HCT116 (cell line): Measurements from ENCODE around the gene MOV10L1.

Source experiments
- CEBPB ChIP-seq: IDR thresholded peaks from 2 replicates; pipeline ENCODE4 v1.6.1; 2012; ENCODE audit warnings: low read depth
- CTCF ChIP-seq, 3 experiments: fragments of 200-600 bp in 1 of 3; sonication (generic) in 1 of 3; IDR thresholded peaks in 2 of 3; conservative IDR thresholded peaks in 1 of 3; 2 replicates each; pipeline ENCODE4 v1.5.1; 2012 to 2017; ENCODE audit warnings: low read depth in 2 of 3, low read length in 2 of 3, antibody characterized with exemption in 1 of 3, borderline replicate concordance in 1 of 3, control low read depth in 1 of 3, mild to moderate bottlenecking in 1 of 3, mixed read lengths in 1 of 3, mixed run types in 1 of 3, moderate library complexity in 1 of 3; ENCODE audit not compliant: insufficient read depth in 1 of 3
- EZH2phosphoT487 ChIP-seq: fragments of 200-600 bp; IDR thresholded peaks from 2 replicates; pipeline ENCODE4 v1.6.1; 2018; ENCODE audit warnings: antibody characterized with exemption, borderline replicate concordance
- FOSL1 ChIP-seq: IDR thresholded peaks from 2 replicates; pipeline ENCODE4 v1.6.1; 2012; ENCODE audit warnings: low read depth
- POLR2A ChIP-seq: IDR thresholded peaks from 2 replicates; pipeline ENCODE4 v1.7.0; 2011; ENCODE audit warnings: borderline replicate concordance; ENCODE audit not compliant: insufficient read depth, insufficient read length; ENCODE audit errors: extremely low read depth
- POLR2AphosphoS5 ChIP-seq: IDR thresholded peaks from 2 replicates; pipeline ENCODE4 v1.6.1; 2011; ENCODE audit warnings: mild to moderate bottlenecking, low read depth, low read length, moderate library complexity
- RAD21 ChIP-seq: IDR thresholded peaks from 2 replicates; pipeline ENCODE4 v1.6.1; 2012; ENCODE audit warnings: low read depth, mild to moderate bottlenecking
- SP1 ChIP-seq: IDR thresholded peaks from 2 replicates; pipeline ENCODE4 v1.6.1; 2012; ENCODE audit warnings: low read depth

- TF ChIP-seq EZH2phosphoT487, result no peak
- TF ChIP-seq CTCF (IDR thresholded peaks at IDR 0.05 in 2 of 3, conservative IDR thresholded peaks at IDR 0.05 in 1 of 3; ENCODE audit: borderline replicate concordance in 1 of 3, insufficient read depth in 1 of 3, low read depth in 2 of 3, low read length in 2 of 3), result no peak
- no peak for TF ChIP-seq POLR2AphosphoS5
- TF ChIP-seq FOSL1, result no peak
- no peak for TF ChIP-seq POLR2A
- TF ChIP-seq RAD21, result no peak
- no peak for TF ChIP-seq SP1
- no peak for TF ChIP-seq CEBPB
These were observed 75.8 kb downstream of the MOV10L1 start for GRCh38 chr22:50165436-50166123.
